GM18951 (cell line): ENCODE measurements around the gene SCAMP4.

Experiments
- POLR2A ChIP-seq: IDR thresholded peaks from 4 replicates; pipeline ENCODE4 v1.6.1; 2011; ENCODE audit warnings: mild to moderate bottlenecking; ENCODE audit not compliant: insufficient read length, insufficient read depth; ENCODE audit errors: extremely low read depth
- in situ Hi-C: fragments of 300-500 bp; cut with MboI; formaldehyde crosslinking; loops from one replicate; pipeline ENCODE4 v1.12.0; 2022; ENCODE audit warnings: low sequenced_read_pairs, mixed read lengths, inconsistent platforms; ENCODE audit not compliant: unreplicated experiment

Gene SCAMP4

GRCh38 chr19:1905863-1906375 lies 720 bp downstream of the SCAMP4 start:
- in situ Hi-C loops: no loop called here
- TF ChIP-seq POLR2A: no peak

- in situ Hi-C loops: no loop called here
- no peak for TF ChIP-seq POLR2A
Measured at GRCh38 chr19:1906985-1907562, 1.9 kb downstream of the SCAMP4 start.

- no peak for TF ChIP-seq POLR2A
- in situ Hi-C loops: no loop called here
Measured at GRCh38 chr19:1907563-1908363, 2.6 kb downstream of the SCAMP4 start.

GRCh38 chr19:1908364-1908678 lies 3.1 kb downstream of the SCAMP4 start:
- in situ Hi-C loops: no loop called here
- TF ChIP-seq POLR2A: no peak

DNA sequence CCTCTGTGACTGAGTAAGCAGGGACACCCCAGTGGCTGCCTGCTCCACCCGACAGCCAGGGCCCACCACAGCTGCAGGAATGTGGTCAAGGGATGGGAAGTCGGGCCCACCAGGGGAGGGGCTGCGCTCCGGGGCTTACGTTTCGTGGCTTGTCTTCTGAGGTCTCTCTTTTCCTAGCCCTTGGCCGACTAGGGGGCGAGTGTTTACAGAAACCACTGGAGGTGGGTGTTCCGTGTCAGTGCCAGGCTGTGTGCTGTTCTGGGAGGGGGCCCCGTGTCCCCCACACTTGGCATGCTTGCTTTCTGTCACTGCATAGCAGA lies 4.5 kb downstream of the SCAMP4 start:
- TF ChIP-seq POLR2A: no peak
- in situ Hi-C loops: no loop called here

DNA sequence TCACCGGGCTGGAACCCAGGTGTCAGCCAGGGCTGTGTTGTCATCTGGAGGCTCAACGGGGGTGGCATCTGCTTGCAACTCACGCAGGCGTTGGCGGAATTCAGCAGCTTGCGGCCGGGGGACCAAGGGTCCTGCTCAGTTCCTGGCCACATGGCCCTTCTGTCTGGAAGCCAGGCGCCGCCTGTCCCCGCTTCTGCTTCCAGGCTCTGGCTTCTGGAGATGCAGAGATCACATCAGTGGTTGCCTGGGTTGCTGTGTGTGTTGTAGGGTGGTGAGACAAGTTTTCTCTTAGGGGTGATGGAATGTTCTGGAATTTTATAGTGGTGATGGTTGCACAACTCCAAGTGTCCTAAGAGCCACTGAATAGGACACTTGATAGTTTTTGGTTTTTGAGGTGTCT lies 5.0 kb downstream of the SCAMP4 start:
- TF ChIP-seq POLR2A: no peak
- in situ Hi-C loops: no loop called here

GRCh38 chr19:1911098-1911497 lies 5.9 kb downstream of the SCAMP4 start:
- in situ Hi-C loops: no loop called here
- TF ChIP-seq POLR2A: no peak

DNA sequence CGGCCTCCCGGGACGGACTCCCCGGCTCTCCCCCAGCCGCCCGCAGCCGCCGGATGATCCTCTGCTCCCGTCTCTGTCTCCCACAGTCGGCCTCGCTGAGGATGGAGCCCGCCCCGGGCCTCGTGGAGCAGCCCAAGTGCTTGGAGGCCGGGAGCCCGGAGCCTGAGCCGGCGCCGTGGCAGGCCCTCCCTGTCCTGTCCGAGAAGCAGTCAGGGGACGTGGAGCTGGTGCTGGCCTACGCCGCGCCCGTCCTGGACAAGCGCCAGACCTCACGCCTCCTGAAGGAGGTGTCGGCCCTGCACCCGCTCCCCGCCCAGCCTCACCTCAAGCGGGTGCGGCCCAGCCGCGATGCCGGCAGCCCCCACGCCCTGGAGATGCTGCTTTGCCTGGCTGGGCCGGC lies 6.8 kb downstream of the SCAMP4 start:
- TF ChIP-seq POLR2A: no peak
- in situ Hi-C loops: no loop called here

GRCh38 chr19:1912760-1913505 lies 7.7 kb downstream of the SCAMP4 start:
- TF ChIP-seq POLR2A: no peak
- in situ Hi-C loops: no loop called here

DNA sequence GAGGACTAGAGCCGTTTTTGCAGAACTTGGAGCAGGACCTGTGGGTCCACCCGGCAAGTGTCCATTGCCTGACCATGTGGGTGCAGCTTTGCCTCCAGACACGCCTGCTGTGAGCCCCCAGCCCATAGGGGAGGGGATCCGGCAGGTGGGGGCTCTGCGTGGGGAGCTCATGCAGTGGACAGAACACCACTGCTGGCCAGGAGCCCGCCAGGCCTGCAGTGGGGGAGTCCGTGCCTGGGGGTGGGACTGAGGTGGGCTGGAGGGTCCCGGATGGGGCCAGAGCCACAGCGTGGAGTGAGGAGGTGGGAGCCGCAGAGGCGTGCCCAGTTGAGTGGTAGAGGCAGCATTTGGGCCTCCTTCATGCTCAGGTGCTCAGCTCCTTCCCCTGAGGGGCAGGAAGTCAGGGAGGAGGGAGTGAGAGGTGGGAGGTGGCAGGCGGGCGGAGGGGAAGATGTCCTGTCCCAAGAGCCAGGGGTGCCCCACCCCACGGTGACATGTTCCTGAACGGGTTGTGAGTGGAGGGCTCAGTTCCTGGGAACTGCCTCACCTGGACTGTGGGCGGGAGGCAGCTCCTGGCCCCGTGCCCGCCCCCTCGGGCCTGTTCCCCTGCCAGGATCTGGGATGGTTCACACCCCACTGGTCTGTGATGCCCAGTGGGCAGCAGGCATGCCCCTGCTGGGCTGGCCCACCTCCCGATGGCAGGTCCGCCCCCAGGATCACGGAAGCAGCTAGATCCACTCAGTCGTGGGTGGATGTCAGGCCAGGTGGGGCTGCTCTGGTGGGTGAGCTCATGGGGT lies 8.8 kb downstream of the SCAMP4 start:
- TF ChIP-seq POLR2A: no peak
- in situ Hi-C loops: no loop called here

- TF ChIP-seq POLR2A: no peak
- in situ Hi-C loops: no loop called here
Measured at GRCh38 chr19:1914826-1915341, 9.7 kb downstream of the SCAMP4 start.

GRCh38 chr19:1917146-1917545 lies 11.9 kb downstream of the SCAMP4 start:
- no peak for TF ChIP-seq POLR2A
- in situ Hi-C loops: no loop called here

DNA sequence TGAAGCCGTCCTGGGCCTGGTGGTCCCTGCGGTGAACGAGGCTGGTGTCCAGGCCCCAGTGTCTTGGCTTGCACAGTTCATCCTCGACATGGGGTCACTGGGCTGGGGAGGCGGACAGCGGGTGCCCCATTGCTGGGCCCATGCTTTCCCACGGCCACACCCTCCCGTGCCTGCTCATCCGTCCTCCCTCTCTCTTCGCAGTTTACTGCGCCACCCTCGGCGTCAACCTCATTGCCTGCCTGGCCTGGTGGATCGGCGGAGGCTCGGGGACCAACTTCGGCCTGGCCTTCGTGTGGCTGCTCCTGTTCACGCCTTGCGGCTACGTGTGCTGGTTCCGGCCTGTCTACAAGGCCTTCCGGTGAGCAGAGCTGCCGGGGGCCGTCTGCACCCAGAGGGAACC lies 12.7 kb downstream of the SCAMP4 start:
- in situ Hi-C loops: no loop called here
- TF ChIP-seq POLR2A: no peak
